PC-9 (cell line): ENCODE measurements around the gene APOM. TPM values are rescaled to one million over a fixed set of nuclear protein-coding genes. Genes with fewer than 3 reads are reported as not detected.
A peak's percentile ranks its signal among the peaks of the same experiment; 100 is the strongest.

Experiments
- BruUV-seq: library from RNA; stranded (reverse); fragments of 400-500 nt; replicated peaks from 2 replicates; lab custom pipeline; 2021; lab: Mats Ljungman, UMichigan
- CTCF ChIA-PET: fragments of 300-600 bp; sonication (Branson Sonifier 250); formaldehyde crosslinking; loops from one replicate; lab custom pipeline; 2022; ENCODE audit warnings: antibody characterized with exemption; lab: Charles Lee
- POLR2A ChIA-PET: fragments of 300-600 bp; sonication (Branson Sonifier 250); formaldehyde crosslinking; loops from one replicate; lab custom pipeline; 2022; ENCODE audit warnings: antibody characterized with exemption; ENCODE audit not compliant: unreplicated experiment; lab: Charles Lee
- DNase-seq, 2 experiments: peaks; one replicate each; pipeline versions ENCODE4 v3.0.0 to v3.0.0-alpha.2; 2015 to 2022; ENCODE audit warnings: mixed read lengths in 1 of 2
- H2AFZ ChIP-seq: fragments of 200-600 bp; sonication (generic); 2 replicates; pipeline ENCODE4 v1.8.1; 2017; ENCODE audit warnings: antibody characterized with exemption
- H3F3A ChIP-seq: fragments of 200-600 bp; sonication (generic); 2 replicates; pipeline ENCODE4 v1.8.1; 2017; ENCODE audit warnings: antibody characterized with exemption, mild to moderate bottlenecking, low read depth; ENCODE audit not compliant: insufficient read depth
- H3K27ac ChIP-seq: fragments of 200-600 bp; sonication (generic); 2 replicates; pipeline ENCODE4 v1.6.1; 2016; ENCODE audit warnings: mixed run types
- H3K27me3 ChIP-seq: fragments of 200-600 bp; sonication (generic); 2 replicates; pipeline ENCODE4 v1.6.1; 2016; ENCODE audit warnings: low read depth, mixed run types; ENCODE audit not compliant: insufficient read depth
- H3K36me3 ChIP-seq: fragments of 200-600 bp; sonication (generic); 2 replicates; pipeline ENCODE4 v1.6.1; 2016; ENCODE audit warnings: low read depth, mixed run types
- H3K4me1 ChIP-seq: fragments of 200-600 bp; sonication (generic); replicated peaks from 2 replicates; pipeline ENCODE4 v1.6.1; 2016; ENCODE audit warnings: mixed run types; ENCODE audit not compliant: insufficient read depth
- H3K4me2 ChIP-seq: fragments of 200-600 bp; sonication (generic); 2 replicates; pipeline ENCODE4 v1.6.1; 2017; ENCODE audit warnings: mixed run types
- H3K4me3 ChIP-seq: fragments of 200-600 bp; sonication (generic); 2 replicates; pipeline ENCODE4 v1.6.1; 2016; ENCODE audit warnings: mixed run types
- H3K79me2 ChIP-seq: fragments of 200-600 bp; sonication (generic); 2 replicates; pipeline ENCODE4 v1.6.1; 2017; ENCODE audit warnings: low read depth, mixed run types
- H3K9me2 ChIP-seq: fragments of 200-600 bp; sonication (generic); 2 replicates; pipeline ENCODE4 v1.8.1; 2017; ENCODE audit warnings: mild to moderate bottlenecking; ENCODE audit not compliant: insufficient read depth
- H3K9me3 ChIP-seq: fragments of 200-600 bp; sonication (generic); 2 replicates; pipeline ENCODE4 v1.8.1; 2016; ENCODE audit warnings: low read depth; ENCODE audit not compliant: insufficient read depth
- H4K20me1 ChIP-seq: fragments of 200-600 bp; sonication (generic); 2 replicates; pipeline ENCODE4 v1.8.1; 2017; ENCODE audit not compliant: insufficient read depth
- EZH2 ChIP-seq: fragments of 200-600 bp; sonication (generic); IDR thresholded peaks from 2 replicates; pipeline ENCODE4 v1.8.0; 2017; ENCODE audit warnings: antibody characterized with exemption, low read depth
- intact Hi-C: fragments of 100-400 bp; cut with micrococcal nuclease; formaldehyde crosslinking; loops from one replicate; pipeline ENCODE4 v1.10.0; 2022; ENCODE audit not compliant: unreplicated experiment
- total RNA-seq: library from RNA; stranded (reverse); gene quantifications from 2 replicates; pipeline ENCODE4 v1.2.3, GENCODE V29; 2021
- TF ChIP-seq, protein P1 (sequence below): fragments of 200-600 bp; sonication (generic); conservative IDR thresholded peaks from 2 replicates; pipeline ENCODE4 v1.6.1; 2017; ENCODE audit warnings: mixed run types, antibody characterized with exemption, mild to moderate bottlenecking, moderate library complexity

APOM gene
- total RNA-seq, 1 experiment from 2014 or later, result 2.9 TPM

DNA sequence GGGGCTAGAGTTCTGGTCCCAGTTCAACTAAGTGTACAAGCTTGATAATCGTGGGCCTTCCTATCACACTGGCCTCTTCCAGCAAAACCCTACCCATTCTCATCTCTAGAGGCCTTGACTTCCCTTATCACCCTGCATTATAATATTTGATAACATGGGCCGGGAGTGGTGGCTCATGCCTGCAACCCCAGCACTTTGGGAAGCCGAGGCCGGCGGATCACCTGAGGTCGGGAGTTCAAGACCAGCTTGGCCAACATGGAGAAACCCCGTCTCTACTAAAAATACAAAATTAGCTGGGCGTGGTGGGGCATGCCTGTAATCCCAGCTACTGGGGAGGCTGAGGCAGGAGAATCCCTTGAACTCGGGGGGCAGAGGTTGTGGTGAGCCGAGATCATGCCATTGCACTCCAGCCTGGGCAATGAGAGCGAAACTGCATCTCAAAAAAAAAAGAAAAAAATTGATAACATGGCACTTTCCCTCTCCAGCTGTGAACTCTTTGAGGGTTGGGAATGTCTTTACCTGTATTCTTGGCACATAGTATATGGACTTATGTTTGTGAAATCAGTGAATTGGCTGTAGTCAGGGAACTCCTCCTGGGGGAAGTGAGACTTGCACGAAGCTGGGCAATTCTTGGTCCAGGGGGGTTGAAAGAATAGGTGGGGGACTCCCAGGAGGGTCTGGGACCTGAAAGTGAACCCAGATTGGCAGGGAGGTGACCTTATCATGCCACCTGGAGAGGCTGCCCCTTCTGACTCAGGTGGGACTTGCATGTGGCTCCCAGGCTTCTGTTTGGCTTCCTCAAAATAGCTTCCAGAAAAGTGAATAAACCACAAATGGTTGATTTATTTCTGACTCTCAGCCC, 5.8 kb downstream of the APOM start:
- peaks cover 26% of the 10 kb centered on the region for H3K4me1 ChIP-seq

DNA sequence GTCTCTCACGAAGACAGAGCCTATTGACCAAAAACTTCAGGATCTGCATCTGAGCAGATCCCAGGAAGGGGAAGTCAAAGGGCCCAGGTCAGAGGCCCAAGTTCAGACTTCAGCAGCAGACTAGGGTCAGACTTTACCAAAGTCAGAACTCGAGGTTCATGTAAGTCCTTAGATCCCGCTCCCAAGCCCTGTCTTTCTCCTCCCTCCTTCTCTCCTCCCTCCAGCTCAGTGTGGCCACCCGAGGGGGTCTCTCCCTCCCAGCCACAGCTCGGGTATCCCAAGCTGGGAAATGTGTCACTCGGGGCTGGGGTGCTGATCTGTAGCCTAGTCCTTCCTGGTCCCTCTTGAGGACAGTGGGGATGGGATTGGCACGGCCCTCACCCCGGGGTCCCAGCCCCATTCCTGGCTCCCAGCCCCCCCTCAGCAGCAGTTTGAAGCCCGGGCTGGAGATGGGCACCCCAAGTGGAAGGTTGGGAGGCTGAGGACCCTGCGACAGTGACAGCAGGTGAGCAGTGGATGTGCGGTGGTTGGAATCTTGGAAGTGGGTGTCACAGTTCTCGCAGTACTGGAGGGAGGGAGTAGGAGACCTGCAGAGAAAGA, 6.5 kb downstream of the APOM start:
- Histone ChIP-seq H3K27me3 (no peaks in the 10 kb centered on the region), H3F3A (peaks cover 23% of the 10 kb centered on the region), H3K9me2 (no peaks in the 10 kb centered on the region), H3K4me2 (no peak overlapping the region), H3K36me3 (peaks cover 17% of the 10 kb centered on the region; the same call in 1 of the 2 replicates), H4K20me1 (0 out of 2 replicates have a peak, but pooled peaks cover 7% of the 10 kb centered on the region), H3K4me1 (peaks cover 32% of the 10 kb centered on the region), H3K27ac (no peak overlapping the region), H3K9me3 (no peaks in the 10 kb centered on the region), H3K79me2 (peaks cover 67% of the 10 kb centered on the region), H2AFZ (no peak overlapping the region), H3K4me3 (no peak overlapping the region)
- CTCF ChIA-PET, result no interaction called here
- TF ChIP-seq EZH2, result no peak
- TF ChIP-seq, protein P1, sequence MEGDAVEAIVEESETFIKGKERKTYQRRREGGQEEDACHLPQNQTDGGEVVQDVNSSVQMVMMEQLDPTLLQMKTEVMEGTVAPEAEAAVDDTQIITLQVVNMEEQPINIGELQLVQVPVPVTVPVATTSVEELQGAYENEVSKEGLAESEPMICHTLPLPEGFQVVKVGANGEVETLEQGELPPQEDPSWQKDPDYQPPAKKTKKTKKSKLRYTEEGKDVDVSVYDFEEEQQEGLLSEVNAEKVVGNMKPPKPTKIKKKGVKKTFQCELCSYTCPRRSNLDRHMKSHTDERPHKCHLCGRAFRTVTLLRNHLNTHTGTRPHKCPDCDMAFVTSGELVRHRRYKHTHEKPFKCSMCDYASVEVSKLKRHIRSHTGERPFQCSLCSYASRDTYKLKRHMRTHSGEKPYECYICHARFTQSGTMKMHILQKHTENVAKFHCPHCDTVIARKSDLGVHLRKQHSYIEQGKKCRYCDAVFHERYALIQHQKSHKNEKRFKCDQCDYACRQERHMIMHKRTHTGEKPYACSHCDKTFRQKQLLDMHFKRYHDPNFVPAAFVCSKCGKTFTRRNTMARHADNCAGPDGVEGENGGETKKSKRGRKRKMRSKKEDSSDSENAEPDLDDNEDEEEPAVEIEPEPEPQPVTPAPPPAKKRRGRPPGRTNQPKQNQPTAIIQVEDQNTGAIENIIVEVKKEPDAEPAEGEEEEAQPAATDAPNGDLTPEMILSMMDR, result no peak
- no peak for DNase-seq
- POLR2A ChIA-PET, result no interaction called here
- no TSS peak for BruUV-seq
- intact Hi-C loops, result loop anchor here (10.0 kb wide), 1 partner anchor 513 kb away; the partner anchor contains the start of genes AGPAT1 and RNF5

More for the DNA sequence above, 5.8 kb downstream of the APOM start:
- 0 out of 2 replicates have a peak, but pooled peaks cover 10% of the 10 kb centered on the region for H3K36me3 ChIP-seq
- peak overlapping the region; percentile 81; the same call in 1 of the 2 replicates for H2AFZ ChIP-seq
- H3F3A ChIP-seq, result peaks cover 23% of the 10 kb centered on the region
- ChIA-PET CTCF (no interaction called here), POLR2A (interaction anchor here (0.7 to 0.9 kb wide), 2 partner anchors 10 to 415 kb away, joined by 4 to 5 read pairs; no protein-coding TSS in a partner anchor)
- H3K4me2 ChIP-seq, result peak overlapping the region; percentile 88
- H3K4me3 ChIP-seq, result peak overlapping the region; percentile 79; the same call in 1 of the 2 replicates
- H3K9me2 ChIP-seq, result no peaks in the 10 kb centered on the region
- no TSS peak for BruUV-seq
- intact Hi-C loops, result loop anchor here (10.0 kb wide), 1 partner anchor 513 kb away; the partner anchor contains the start of genes AGPAT1 and RNF5
- TF ChIP-seq, protein P1, result no peak
- TF ChIP-seq EZH2, result no peak
- no peaks in the 10 kb centered on the region for H3K9me3 ChIP-seq
- no peak for DNase-seq
- H3K27ac ChIP-seq, result peak overlapping the region; percentile 71; the same call in 1 of the 2 replicates
- H3K79me2 ChIP-seq, result peaks cover 61% of the 10 kb centered on the region
- H3K27me3 ChIP-seq, result no peaks in the 10 kb centered on the region
- 0 out of 2 replicates have a peak, but pooled peaks cover 7% of the 10 kb centered on the region for H4K20me1 ChIP-seq
